H1 (cell line): Measurements from ENCODE around the gene CACNB4. TPM values are rescaled to one million over a fixed set of nuclear protein-coding genes. Genes with fewer than 3 reads are reported as not detected.

ENCODE experiments used
- CREB1 ChIP-seq: IDR thresholded peaks from 2 replicates; pipeline ENCODE4 v1.6.1; 2012; ENCODE audit warnings: inconsistent platforms
- polyA plus RNA-seq, 7 experiments: library from polyadenylated mRNA; depleted of rRNA in 3 of 7; stranded (reverse) in 5 of 7; unstranded in 2 of 7; fragments of >200 nt in 5 of 7; fragments of 200-250 nt in 2 of 7; gene quantifications; 1 replicate in 5 of 7; 2 replicates in 1 of 7; 4 replicates in 1 of 7; pipeline versions ENCODE4 v1.2.1 to v1.2.3, GENCODE V29; 2011 to 2013; ENCODE audit warnings: missing spikeins in 2 of 7, mixed read lengths in 2 of 7
- total RNA-seq: library from RNA; stranded (reverse); fragmentation: NEBNext Ultra II Directional; extraction: Animal tissue kit (Norgen Biotek cat#: 25700); gene quantifications from 2 replicates; pipeline ENCODE4 v1.2.1, GENCODE V29; 2021
- TF ChIP-seq, protein P1 (sequence below): fragments of 300-600 bp; sonication (generic); IDR thresholded peaks from 2 replicates; pipeline ENCODE4 v1.7.1; 2012; ENCODE audit warnings: low read length, moderate library complexity, mild to moderate bottlenecking, inconsistent platforms; ENCODE audit not compliant: insufficient replicate concordance

The CACNB4 gene
- total and polyA plus RNA-seq, 2 of the 8 experiments (the other 6 are each of a cell fraction or from before 2014, with no cell fraction given): 2.0 to 4.0 TPM

DNA sequence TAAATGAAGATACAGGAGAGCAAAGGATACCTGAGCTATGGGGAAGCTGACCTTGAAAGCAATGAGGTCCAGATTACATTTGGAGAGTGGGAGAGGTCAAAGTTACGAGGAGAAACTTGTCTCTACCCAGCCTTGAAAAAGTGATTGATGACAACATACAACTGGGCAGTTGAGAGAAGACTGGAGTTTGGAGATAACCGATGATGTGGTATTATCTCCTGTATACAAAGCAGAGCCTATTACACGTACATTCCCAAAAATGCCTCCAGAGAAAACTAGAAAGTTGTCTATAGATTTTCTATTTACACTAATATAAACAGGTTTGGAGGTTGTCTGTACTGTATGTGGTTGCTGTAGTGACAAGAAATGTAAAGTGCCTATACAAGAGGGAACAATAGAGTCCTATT is 299.0 kb downstream of the CACNB4 start (continued):
- TF ChIP-seq, protein P1, sequence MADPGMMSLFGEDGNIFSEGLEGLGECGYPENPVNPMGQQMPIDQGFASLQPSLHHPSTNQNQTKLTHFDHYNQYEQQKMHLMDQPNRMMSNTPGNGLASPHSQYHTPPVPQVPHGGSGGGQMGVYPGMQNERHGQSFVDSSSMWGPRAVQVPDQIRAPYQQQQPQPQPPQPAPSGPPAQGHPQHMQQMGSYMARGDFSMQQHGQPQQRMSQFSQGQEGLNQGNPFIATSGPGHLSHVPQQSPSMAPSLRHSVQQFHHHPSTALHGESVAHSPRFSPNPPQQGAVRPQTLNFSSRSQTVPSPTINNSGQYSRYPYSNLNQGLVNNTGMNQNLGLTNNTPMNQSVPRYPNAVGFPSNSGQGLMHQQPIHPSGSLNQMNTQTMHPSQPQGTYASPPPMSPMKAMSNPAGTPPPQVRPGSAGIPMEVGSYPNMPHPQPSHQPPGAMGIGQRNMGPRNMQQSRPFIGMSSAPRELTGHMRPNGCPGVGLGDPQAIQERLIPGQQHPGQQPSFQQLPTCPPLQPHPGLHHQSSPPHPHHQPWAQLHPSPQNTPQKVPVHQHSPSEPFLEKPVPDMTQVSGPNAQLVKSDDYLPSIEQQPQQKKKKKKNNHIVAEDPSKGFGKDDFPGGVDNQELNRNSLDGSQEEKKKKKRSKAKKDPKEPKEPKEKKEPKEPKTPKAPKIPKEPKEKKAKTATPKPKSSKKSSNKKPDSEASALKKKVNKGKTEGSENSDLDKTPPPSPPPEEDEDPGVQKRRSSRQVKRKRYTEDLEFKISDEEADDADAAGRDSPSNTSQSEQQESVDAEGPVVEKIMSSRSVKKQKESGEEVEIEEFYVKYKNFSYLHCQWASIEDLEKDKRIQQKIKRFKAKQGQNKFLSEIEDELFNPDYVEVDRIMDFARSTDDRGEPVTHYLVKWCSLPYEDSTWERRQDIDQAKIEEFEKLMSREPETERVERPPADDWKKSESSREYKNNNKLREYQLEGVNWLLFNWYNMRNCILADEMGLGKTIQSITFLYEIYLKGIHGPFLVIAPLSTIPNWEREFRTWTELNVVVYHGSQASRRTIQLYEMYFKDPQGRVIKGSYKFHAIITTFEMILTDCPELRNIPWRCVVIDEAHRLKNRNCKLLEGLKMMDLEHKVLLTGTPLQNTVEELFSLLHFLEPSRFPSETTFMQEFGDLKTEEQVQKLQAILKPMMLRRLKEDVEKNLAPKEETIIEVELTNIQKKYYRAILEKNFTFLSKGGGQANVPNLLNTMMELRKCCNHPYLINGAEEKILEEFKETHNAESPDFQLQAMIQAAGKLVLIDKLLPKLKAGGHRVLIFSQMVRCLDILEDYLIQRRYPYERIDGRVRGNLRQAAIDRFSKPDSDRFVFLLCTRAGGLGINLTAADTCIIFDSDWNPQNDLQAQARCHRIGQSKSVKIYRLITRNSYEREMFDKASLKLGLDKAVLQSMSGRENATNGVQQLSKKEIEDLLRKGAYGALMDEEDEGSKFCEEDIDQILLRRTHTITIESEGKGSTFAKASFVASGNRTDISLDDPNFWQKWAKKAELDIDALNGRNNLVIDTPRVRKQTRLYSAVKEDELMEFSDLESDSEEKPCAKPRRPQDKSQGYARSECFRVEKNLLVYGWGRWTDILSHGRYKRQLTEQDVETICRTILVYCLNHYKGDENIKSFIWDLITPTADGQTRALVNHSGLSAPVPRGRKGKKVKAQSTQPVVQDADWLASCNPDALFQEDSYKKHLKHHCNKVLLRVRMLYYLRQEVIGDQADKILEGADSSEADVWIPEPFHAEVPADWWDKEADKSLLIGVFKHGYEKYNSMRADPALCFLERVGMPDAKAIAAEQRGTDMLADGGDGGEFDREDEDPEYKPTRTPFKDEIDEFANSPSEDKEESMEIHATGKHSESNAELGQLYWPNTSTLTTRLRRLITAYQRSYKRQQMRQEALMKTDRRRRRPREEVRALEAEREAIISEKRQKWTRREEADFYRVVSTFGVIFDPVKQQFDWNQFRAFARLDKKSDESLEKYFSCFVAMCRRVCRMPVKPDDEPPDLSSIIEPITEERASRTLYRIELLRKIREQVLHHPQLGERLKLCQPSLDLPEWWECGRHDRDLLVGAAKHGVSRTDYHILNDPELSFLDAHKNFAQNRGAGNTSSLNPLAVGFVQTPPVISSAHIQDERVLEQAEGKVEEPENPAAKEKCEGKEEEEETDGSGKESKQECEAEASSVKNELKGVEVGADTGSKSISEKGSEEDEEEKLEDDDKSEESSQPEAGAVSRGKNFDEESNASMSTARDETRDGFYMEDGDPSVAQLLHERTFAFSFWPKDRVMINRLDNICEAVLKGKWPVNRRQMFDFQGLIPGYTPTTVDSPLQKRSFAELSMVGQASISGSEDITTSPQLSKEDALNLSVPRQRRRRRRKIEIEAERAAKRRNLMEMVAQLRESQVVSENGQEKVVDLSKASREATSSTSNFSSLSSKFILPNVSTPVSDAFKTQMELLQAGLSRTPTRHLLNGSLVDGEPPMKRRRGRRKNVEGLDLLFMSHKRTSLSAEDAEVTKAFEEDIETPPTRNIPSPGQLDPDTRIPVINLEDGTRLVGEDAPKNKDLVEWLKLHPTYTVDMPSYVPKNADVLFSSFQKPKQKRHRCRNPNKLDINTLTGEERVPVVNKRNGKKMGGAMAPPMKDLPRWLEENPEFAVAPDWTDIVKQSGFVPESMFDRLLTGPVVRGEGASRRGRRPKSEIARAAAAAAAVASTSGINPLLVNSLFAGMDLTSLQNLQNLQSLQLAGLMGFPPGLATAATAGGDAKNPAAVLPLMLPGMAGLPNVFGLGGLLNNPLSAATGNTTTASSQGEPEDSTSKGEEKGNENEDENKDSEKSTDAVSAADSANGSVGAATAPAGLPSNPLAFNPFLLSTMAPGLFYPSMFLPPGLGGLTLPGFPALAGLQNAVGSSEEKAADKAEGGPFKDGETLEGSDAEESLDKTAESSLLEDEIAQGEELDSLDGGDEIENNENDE: no peak
- no peak for TF ChIP-seq CREB1
- TF ChIP-seq, all 59 proteins: peak for 0
